HEK293 (cell line): Measurements from ENCODE around the gene BRD3.

Source experiments
- CTCF ChIA-PET: fragments of 350-600 bp; formaldehyde crosslinking; extraction: SDS; loops from one replicate; lab custom pipeline; 2021; ENCODE audit warnings: antibody characterized with exemption; lab: Yijun Ruan, JAX
- POLR2A ChIA-PET: fragments of 300-600 bp; formaldehyde crosslinking; extraction: SDS; loops from one replicate; lab custom pipeline; 2020; ENCODE audit warnings: antibody characterized with exemption, inconsistent platforms; lab: Yijun Ruan, JAX
- H3K27ac ChIP-seq: fragments of 200-500 bp; sonication (Bioruptor generic); 2 replicates; pipeline ENCODE4 v1.5.1; 2014; ENCODE audit warnings: low read depth, low read length, control low read depth, inconsistent platforms; ENCODE audit errors: extremely low read depth
- H3K36me3 ChIP-seq, 2 experiments: fragments of 200-500 bp in 1 of 2; sonication (Bioruptor generic) in 1 of 2; 1 replicate in 1 of 2; 2 replicates in 1 of 2; pipeline ENCODE4 v1.5.1; 2014 to 2017; ENCODE audit warnings: inconsistent platforms in 2 of 2, low read length in 2 of 2; ENCODE audit not compliant: control insufficient read depth in 2 of 2, insufficient read depth in 1 of 2
- H3K4me1 ChIP-seq: fragments of 200-500 bp; sonication (Bioruptor generic); 2 replicates; pipeline ENCODE4 v1.5.1; 2014; ENCODE audit warnings: mild to moderate bottlenecking, low read length, inconsistent platforms; ENCODE audit not compliant: control insufficient read depth, insufficient read depth
- H3K4me3 ChIP-seq: 2 replicates; pipeline ENCODE4 v1.5.1; 2011; ENCODE audit warnings: low read depth, mild to moderate bottlenecking, control low read depth, low read length, moderate library complexity
- H3K9me3 ChIP-seq: fragments of 200-500 bp; sonication (Bioruptor generic); 2 replicates; pipeline ENCODE4 v1.5.1; 2014; ENCODE audit warnings: low read depth, low read length, inconsistent platforms; ENCODE audit not compliant: control insufficient read depth, insufficient read depth
- GLIS1 ChIP-seq: fragments of 450-650 bp; formaldehyde crosslinking; IDR thresholded peaks from 2 replicates; pipeline ENCODE4 v1.5.1; 2016; ENCODE audit warnings: missing biosample characterization, missing genetic modification characterization
- GLIS2 ChIP-seq: fragments of 450-650 bp; formaldehyde crosslinking; IDR thresholded peaks from 2 replicates; pipeline ENCODE4 v1.5.1; 2016; ENCODE audit warnings: missing biosample characterization, missing genetic modification characterization
- KLF16 ChIP-seq: fragments of 450-650 bp; formaldehyde crosslinking; IDR thresholded peaks from 2 replicates; pipeline ENCODE4 v1.5.1; 2017; ENCODE audit warnings: missing biosample characterization, missing genetic modification characterization
- SP7 ChIP-seq: fragments of 450-650 bp; formaldehyde crosslinking; IDR thresholded peaks from 2 replicates; pipeline ENCODE4 v1.5.1; 2016; ENCODE audit warnings: missing biosample characterization, missing genetic modification characterization
- ZBTB8A ChIP-seq: fragments of 450-650 bp; formaldehyde crosslinking; IDR thresholded peaks from 2 replicates; pipeline ENCODE4 v1.5.1; 2016; ENCODE audit warnings: missing biosample characterization, missing genetic modification characterization
- ZEB2 ChIP-seq: fragments of 450-650 bp; formaldehyde crosslinking; IDR thresholded peaks from 2 replicates; pipeline ENCODE4 v1.5.1; 2016; ENCODE audit warnings: missing biosample characterization, missing genetic modification characterization
- ZNF133 ChIP-seq: fragments of 450-650 bp; formaldehyde crosslinking; IDR thresholded peaks from 2 replicates; pipeline ENCODE4 v1.5.1; 2016; ENCODE audit warnings: missing biosample characterization, missing genetic modification characterization
- ZNF140 ChIP-seq: fragments of 450-650 bp; formaldehyde crosslinking; IDR thresholded peaks from 2 replicates; pipeline ENCODE4 v1.5.1; 2016; ENCODE audit warnings: missing biosample characterization, missing genetic modification characterization
- ZNF19 ChIP-seq: fragments of 450-650 bp; formaldehyde crosslinking; IDR thresholded peaks from 2 replicates; pipeline ENCODE4; 2016; ENCODE audit warnings: missing biosample characterization, missing genetic modification characterization, low read depth
- ZNF202 ChIP-seq: fragments of 450-650 bp; formaldehyde crosslinking; IDR thresholded peaks from 2 replicates; pipeline ENCODE4 v1.5.1; 2016; ENCODE audit warnings: missing biosample characterization, missing genetic modification characterization, borderline replicate concordance
- ZNF416 ChIP-seq: fragments of 450-650 bp; formaldehyde crosslinking; IDR thresholded peaks from 2 replicates; pipeline ENCODE4 v1.5.1; 2016; ENCODE audit warnings: missing biosample characterization, missing genetic modification characterization
- ZNF664 ChIP-seq: fragments of 450-650 bp; formaldehyde crosslinking; IDR thresholded peaks from 2 replicates; pipeline ENCODE4 v1.5.1; 2016; ENCODE audit warnings: missing biosample characterization, missing genetic modification characterization
- ZNF791 ChIP-seq: fragments of 450-650 bp; formaldehyde crosslinking; IDR thresholded peaks from 2 replicates; pipeline ENCODE4 v1.5.1; 2016; ENCODE audit warnings: missing biosample characterization, missing genetic modification characterization
- TF ChIP-seq, protein P1 (sequence below): fragments of 450-650 bp; formaldehyde crosslinking; IDR thresholded peaks from 2 replicates; pipeline ENCODE4 v1.5.1; 2016; ENCODE audit warnings: missing biosample characterization, missing genetic modification characterization
- TF ChIP-seq, protein P2 (sequence below): fragments of 450-650 bp; formaldehyde crosslinking; IDR thresholded peaks from 2 replicates; pipeline ENCODE4 v1.5.1; 2016; ENCODE audit warnings: missing biosample characterization, missing genetic modification characterization
- TF ChIP-seq, protein P3 (sequence below): sonication (generic); formaldehyde crosslinking; IDR thresholded peaks from 2 replicates; pipeline ENCODE4 v1.8.1; 2022; ENCODE audit warnings: mild to moderate bottlenecking, moderate library complexity, missing genetic modification reagents

The BRD3 gene

DNA sequence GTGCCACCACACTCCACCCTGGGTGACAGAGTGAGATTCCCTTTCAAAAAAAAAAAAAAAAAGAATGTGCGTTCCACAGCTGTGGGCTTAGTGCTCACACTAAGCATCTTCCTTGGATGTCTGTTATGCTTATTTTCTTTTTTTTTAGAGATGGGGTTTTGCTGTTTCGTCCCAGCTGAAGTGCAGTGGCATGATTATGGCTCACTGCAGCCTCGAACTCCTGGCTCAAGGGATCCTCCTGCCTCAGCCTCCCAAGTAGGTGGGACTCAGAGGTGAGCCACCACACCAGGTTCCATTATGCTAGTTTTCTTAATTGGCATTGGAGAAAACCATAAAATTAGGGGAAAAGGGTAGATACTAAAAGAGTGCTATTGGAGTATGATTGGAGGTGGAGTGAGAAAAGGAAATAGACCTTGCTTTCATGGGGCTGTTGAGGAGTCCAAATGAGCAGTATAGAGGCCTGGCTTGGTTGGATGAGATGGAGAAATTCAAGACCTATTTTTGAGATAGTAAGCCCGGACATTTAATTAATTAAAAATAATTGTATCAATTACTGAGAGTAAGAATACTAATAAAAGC lies 43.5 kb downstream of the BRD3 start:
- no peaks in the 10 kb centered on the region for H3K9me3 ChIP-seq
- ChIA-PET CTCF (interaction anchor here (1.1 to 7.5 kb wide), 3 partner anchors 30 to 243 kb away, joined by 3 to 51 read pairs (median 6); no protein-coding TSS in a partner anchor), POLR2A (interaction anchor here (0.5 to 1.9 kb wide), 7 partner anchors 10 to 986 kb away, joined by 3 to 14 read pairs (median 6); partner anchors contain the start of genes RNU6ATAC and WDR5)
- 0 out of 2 replicates have a peak, but pooled peaks cover 2% of the 10 kb centered on the region for H3K4me1 ChIP-seq
- H3K36me3 ChIP-seq, result peaks cover 0 to 26% of the 10 kb centered on the region in 2 experiments; a peak in 1 of 3 replicates
- no peak overlapping the region for H3K27ac ChIP-seq
- no peak overlapping the region for H3K4me3 ChIP-seq
- TF ChIP-seq ZNF664 (tag by site-specific recombination) (peak; percentile 13; the same call in 1 of the 2 replicates), GLIS2 (tag by site-specific recombination) (no peak)

DNA sequence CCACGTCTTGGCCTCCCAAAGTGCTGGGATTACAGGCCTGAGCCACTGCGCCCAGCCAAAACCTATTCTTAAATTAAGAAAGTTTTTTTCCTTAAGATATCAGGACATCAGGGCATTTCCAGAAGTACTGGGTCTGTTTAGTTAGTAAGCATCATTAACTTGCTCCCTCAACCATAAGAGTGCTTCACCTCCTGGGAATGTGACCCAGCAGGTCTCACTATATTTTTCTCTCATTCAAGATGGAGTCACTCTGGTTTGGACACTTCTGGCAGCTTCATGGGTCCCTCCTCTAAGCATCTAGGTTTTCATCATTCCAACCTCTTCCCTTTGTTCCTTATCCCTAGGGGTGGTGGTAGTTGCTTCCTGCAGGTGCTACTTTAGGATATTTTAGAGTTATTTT lies 52.9 kb downstream of the BRD3 start:
- H3K9me3 ChIP-seq, result no peaks in the 10 kb centered on the region
- CTCF ChIA-PET, result interaction anchor here (0.7 to 1.2 kb wide), 4 partner anchors 20 to 237 kb away, joined by 3 to 5 read pairs (median 3); no protein-coding TSS in a partner anchor
- no peaks in the 10 kb centered on the region for H3K36me3 ChIP-seq
- POLR2A ChIA-PET, result no interaction called here
- H3K4me1 ChIP-seq, result no peaks in the 10 kb centered on the region
- no peak overlapping the region for H3K27ac ChIP-seq
- TF ChIP-seq GLIS2 (tag by site-specific recombination) (no peak), KLF16 (tag by site-specific recombination) (no peak), ZBTB8A (tag by site-specific recombination) (no peak), GLIS1 (no peak)
- TF ChIP-seq, protein P1, sequence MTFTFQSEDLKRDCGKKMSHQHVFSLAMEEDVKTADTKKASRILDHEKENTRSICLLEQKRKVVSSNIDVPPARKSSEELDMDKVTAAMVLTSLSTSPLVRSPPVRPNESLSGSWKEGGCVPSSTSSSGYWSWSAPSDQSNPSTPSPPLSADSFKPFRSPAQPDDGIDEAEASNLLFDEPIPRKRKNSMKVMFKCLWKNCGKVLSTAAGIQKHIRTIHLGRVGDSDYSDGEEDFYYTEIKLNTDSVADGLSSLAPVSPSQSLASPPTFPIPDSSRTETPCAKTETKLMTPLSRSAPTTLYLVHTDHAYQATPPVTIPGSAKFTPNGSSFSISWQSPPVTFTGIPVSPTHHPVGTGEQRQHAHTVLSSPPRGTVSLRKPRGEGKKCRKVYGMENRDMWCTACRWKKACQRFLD (tag by site-specific recombination), result no peak
- no peak overlapping the region for H3K4me3 ChIP-seq

DNA sequence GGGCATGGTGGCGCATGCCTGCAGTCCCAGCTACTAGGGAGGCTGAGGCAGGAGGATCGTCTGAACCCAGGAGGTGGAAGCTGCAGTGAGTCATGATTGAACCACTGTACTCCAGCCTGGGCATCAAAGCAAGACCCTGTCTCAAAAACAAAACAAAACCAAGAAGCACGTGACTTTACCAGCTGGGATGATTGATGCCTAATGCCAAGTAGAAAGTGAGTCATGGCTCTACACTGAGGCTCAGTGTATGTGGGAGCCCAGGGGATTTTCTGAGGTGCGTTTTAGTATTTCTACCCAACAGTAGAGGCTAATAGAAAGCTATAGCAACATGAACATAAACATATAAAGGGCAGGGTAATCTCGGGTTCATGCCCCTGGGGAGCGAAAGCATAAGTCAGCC lies 56.4 kb downstream of the BRD3 start:
- POLR2A ChIA-PET, result no interaction called here
- H3K9me3 ChIP-seq, result no peaks in the 10 kb centered on the region
- no peaks in the 10 kb centered on the region for H3K36me3 ChIP-seq
- TF ChIP-seq SP7 (tag by site-specific recombination), result no peak
- TF ChIP-seq ZNF202 (tag by site-specific recombination), result no peak
- no peak for TF ChIP-seq ZNF140 (tag by site-specific recombination)
- TF ChIP-seq ZNF19 (tag by site-specific recombination), result no peak
- TF ChIP-seq ZNF133 (tag by site-specific recombination), result no peak
- TF ChIP-seq ZNF416, result no peak
- TF ChIP-seq, protein P2, sequence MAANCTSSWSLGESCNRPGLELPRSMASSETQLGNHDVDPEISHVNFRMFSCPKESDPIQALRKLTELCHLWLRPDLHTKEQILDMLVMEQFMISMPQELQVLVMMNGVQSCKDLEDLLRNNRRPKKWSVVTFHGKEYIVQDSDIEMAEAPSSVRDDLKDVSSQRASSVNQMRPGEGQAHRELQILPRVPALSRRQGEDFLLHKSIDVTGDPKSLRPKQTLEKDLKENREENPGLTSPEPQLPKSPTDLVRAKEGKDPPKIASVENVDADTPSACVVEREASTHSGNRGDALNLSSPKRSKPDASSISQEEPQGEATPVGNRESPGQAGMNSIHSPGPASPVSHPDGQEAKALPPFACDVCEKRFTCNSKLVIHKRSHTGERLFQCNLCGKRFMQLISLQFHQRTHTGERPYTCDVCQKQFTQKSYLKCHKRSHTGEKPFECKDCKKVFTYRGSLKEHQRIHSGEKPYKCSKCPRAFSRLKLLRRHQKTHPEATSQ (tag by site-specific recombination), result no peak
- no peak for TF ChIP-seq ZNF791
- TF ChIP-seq GLIS1, result no peak
- TF ChIP-seq ZEB2, result no peak
- TF ChIP-seq, protein P3, sequence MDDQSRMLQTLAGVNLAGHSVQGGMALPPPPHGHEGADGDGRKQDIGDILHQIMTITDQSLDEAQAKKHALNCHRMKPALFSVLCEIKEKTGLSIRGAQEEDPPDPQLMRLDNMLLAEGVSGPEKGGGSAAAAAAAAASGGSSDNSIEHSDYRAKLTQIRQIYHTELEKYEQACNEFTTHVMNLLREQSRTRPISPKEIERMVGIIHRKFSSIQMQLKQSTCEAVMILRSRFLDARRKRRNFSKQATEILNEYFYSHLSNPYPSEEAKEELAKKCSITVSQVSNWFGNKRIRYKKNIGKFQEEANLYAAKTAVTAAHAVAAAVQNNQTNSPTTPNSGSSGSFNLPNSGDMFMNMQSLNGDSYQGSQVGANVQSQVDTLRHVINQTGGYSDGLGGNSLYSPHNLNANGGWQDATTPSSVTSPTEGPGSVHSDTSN (CRISPR knock-in tag), result no peak
- CTCF ChIA-PET, result interaction anchor here (0.8 kb wide), 1 partner anchor 219 kb away, joined by 3 read pairs; no protein-coding TSS in a partner anchor
- H3K4me1 ChIP-seq, result no peaks in the 10 kb centered on the region
- H3K27ac ChIP-seq, result no peak overlapping the region
- H3K4me3 ChIP-seq, result no peak overlapping the region
